ENCODE measurements around the gene WDR73. TPM values are rescaled to one million over a fixed set of nuclear protein-coding genes. Genes with fewer than 3 reads are reported as not detected.
A peak's percentile ranks its signal among the peaks of the same experiment; 100 is the strongest.

WDR73 gene
- total RNA-seq, 2 donors from 2014 or later = 30.7 to 34.3 TPM

DNA sequence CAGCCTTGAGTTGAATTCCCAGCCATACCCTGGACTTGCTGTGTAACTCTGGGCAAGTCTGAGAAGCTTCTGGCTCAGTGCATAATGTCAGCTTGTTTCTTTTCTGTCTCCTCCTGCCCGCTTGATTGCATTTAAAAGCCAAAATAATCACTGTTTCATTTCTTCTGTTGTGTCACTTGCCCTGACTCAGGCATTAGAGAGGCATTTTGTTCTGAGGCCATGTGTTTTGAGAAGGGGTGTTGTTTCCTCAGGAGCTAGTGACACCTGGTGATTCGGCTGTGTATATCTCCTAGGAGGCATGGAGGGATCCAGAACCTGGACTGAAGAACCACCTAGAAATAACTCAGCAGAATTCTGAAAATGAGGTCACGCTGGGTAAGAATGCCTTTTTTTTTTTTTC lies 16.0 kb downstream of the WDR73 start:
- ATAC-seq (ENCODE audit: insufficient number of reproducible peaks, low FRiP score, low read depth) = peak; percentile 53

DNA sequence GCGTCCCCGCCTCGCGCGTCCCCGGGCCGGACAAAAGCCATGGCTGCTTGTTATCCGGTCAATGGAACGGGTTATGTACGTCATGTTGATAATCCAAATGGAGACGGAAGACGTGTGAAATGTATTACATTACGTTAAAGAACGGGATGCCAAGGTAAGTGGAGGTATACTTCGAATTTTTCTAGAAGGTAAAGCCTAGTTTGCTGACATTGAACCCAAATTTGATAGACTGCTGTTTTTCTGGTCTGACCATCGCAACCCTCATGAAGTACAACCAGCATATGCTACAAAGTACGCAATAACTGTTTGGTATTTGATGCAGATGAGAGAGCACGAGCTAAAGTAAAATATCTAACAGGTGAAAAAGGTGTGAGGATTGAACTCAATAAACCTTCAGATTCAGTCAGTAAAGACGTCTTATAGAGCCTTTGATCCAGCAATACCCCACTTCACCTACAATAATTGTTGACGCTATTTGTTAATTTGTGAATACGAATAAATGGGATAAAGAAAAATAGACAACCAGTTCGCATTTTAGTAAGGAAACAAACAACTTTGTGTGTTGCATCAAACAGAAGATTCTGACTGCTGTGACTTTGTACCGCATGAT lies 19.8 kb downstream of the WDR73 start:
- Histone ChIP-seq H3K27ac (peak overlapping the region; percentile 78 to 82), H3K4me3 (peak overlapping the region; percentile 73), H3K4me1 (ENCODE audit: control insufficient read depth in 1 of 2, low read depth in 2 of 2) (peaks cover 19 to 65% of the 10 kb centered on the region in 2 donors), H3K9me3 (no peaks in the 10 kb centered on the region), H3K27me3 (replicated peaks; ENCODE audit: insufficient read depth) (no peaks in the 10 kb centered on the region), H3K36me3 (no peaks in the 10 kb centered on the region)
- TF ChIP-seq, protein P1, sequence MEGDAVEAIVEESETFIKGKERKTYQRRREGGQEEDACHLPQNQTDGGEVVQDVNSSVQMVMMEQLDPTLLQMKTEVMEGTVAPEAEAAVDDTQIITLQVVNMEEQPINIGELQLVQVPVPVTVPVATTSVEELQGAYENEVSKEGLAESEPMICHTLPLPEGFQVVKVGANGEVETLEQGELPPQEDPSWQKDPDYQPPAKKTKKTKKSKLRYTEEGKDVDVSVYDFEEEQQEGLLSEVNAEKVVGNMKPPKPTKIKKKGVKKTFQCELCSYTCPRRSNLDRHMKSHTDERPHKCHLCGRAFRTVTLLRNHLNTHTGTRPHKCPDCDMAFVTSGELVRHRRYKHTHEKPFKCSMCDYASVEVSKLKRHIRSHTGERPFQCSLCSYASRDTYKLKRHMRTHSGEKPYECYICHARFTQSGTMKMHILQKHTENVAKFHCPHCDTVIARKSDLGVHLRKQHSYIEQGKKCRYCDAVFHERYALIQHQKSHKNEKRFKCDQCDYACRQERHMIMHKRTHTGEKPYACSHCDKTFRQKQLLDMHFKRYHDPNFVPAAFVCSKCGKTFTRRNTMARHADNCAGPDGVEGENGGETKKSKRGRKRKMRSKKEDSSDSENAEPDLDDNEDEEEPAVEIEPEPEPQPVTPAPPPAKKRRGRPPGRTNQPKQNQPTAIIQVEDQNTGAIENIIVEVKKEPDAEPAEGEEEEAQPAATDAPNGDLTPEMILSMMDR (IDR thresholded peaks at IDR 0.05) = no peak
- ATAC-seq (ENCODE audit: insufficient number of reproducible peaks, low FRiP score, low read depth) = no peak
- DNase-seq (ENCODE audit: low spot score) = no peak

More for the DNA sequence above, 16.0 kb downstream of the WDR73 start:
- TF ChIP-seq, protein P1 (IDR thresholded peaks at IDR 0.05) = no peak
- Histone ChIP-seq H3K27ac (peak overlapping the region; percentile 60 to 65), H3K36me3 (peaks cover 24% of the 10 kb centered on the region), H3K9me3 (no peaks in the 10 kb centered on the region), H3K4me3 (no peak overlapping the region), H3K4me1 (ENCODE audit: control insufficient read depth in 1 of 2, low read depth in 2 of 2) (peaks cover 3 to 39% of the 10 kb centered on the region in 2 donors), H3K27me3 (replicated peaks; ENCODE audit: insufficient read depth) (no peaks in the 10 kb centered on the region)
- DNase-seq (ENCODE audit: low spot score) = no peak

GRCh38 chr15:84633311-84634227 lies 20.5 kb downstream of the WDR73 start:
- DNase-seq (ENCODE audit: low spot score) (no peak), ATAC-seq (ENCODE audit: insufficient number of reproducible peaks, low FRiP score, low read depth) (peak; percentile 18)
- peak overlapping the region; percentile 78 to 82 for H3K27ac ChIP-seq
- peaks cover 19 to 62% of the 10 kb centered on the region in 2 donors for H3K4me1 ChIP-seq (ENCODE audit: control insufficient read depth in 1 of 2, low read depth in 2 of 2)
- no peaks in the 10 kb centered on the region for H3K27me3 ChIP-seq (replicated peaks; ENCODE audit: insufficient read depth)
- H3K36me3 ChIP-seq = no peaks in the 10 kb centered on the region
- peak overlapping the region; percentile 73 for H3K4me3 ChIP-seq
- H3K9me3 ChIP-seq = no peaks in the 10 kb centered on the region
- TF ChIP-seq, protein P1 (IDR thresholded peaks at IDR 0.05) = no peak

DNA sequence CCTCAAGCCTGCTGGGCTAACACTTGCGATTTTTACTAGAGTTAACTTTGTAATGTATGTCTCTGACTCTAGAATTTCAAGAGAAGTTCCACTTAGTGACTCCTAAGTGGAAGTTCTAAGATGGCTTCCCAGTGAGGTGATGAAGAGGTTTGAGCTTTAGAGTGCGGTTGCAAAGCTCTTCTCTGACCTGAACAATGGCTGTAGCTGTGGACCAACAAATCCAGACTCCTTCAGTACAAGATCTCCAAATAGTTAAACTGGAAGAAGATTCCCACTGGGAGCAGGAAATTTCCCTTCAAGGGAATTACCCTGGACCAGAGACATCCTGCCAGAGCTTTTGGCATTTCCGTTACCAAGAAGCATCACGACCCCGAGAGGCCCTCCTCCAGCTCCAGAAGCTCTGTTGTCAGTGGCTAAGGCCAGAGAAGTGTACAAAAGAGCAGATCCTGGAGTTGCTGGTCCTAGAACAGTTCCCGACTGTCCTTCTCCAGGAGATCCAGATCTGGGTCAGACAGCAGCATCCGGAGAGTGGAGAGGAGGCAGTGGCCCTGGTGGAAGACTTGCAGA lies 22.3 kb downstream of the WDR73 start:
- peak overlapping the region; percentile 73 for H3K4me3 ChIP-seq
- peak overlapping the region; percentile 78 to 82 for H3K27ac ChIP-seq
- H3K9me3 ChIP-seq = no peaks in the 10 kb centered on the region
- peaks cover 19 to 50% of the 10 kb centered on the region in 2 donors for H3K4me1 ChIP-seq (ENCODE audit: control insufficient read depth in 1 of 2, low read depth in 2 of 2)
- no peaks in the 10 kb centered on the region for H3K36me3 ChIP-seq
- TF ChIP-seq, protein P1 (IDR thresholded peaks at IDR 0.05) = no peak
- DNase-seq (ENCODE audit: low spot score) = no peak
- no peaks in the 10 kb centered on the region for H3K27me3 ChIP-seq (replicated peaks; ENCODE audit: insufficient read depth)
- ATAC-seq (ENCODE audit: insufficient number of reproducible peaks, low FRiP score, low read depth) = no peak

GRCh38 chr15:84629033-84629432 lies 25.1 kb downstream of the WDR73 start:
- H3K27ac ChIP-seq = no peak overlapping the region
- no peaks in the 10 kb centered on the region for H3K9me3 ChIP-seq
- ATAC-seq (ENCODE audit: insufficient number of reproducible peaks, low FRiP score, low read depth) = no peak
- no peaks in the 10 kb centered on the region for H3K27me3 ChIP-seq (replicated peaks; ENCODE audit: insufficient read depth)
- DNase-seq (ENCODE audit: low spot score) = no peak
- no peaks in the 10 kb centered on the region for H3K36me3 ChIP-seq
- TF ChIP-seq, protein P1 (IDR thresholded peaks at IDR 0.05) = no peak
- peaks cover 16 to 26% of the 10 kb centered on the region in 2 donors for H3K4me1 ChIP-seq (ENCODE audit: control insufficient read depth in 1 of 2, low read depth in 2 of 2)
- H3K4me3 ChIP-seq = no peak overlapping the region

All from thoracic aorta (tissue), 2 donors.